HepG2 (cell line): Measurements from ENCODE around the gene SCAF4. TPM values are rescaled to one million over a fixed set of nuclear protein-coding genes. Genes with fewer than 3 reads are reported as not detected.

Experiments
- ASH2L ChIP-seq: fragments of 300-600, 200-600 bp; sonication (generic); IDR thresholded peaks from 2 replicates; pipeline ENCODE4 v1.7.0; 2017; ENCODE audit warnings: low read depth, mild to moderate bottlenecking, moderate library complexity, mixed read lengths, low read length; ENCODE audit not compliant: insufficient read length
- ATF7-NPFF ChIP-seq: sonication (generic); formaldehyde crosslinking; IDR thresholded peaks from 2 replicates; pipeline ENCODE4 v1.8.1; 2023; ENCODE audit warnings: mild to moderate bottlenecking, low read depth, missing genetic modification reagents, moderate library complexity
- BRD4 ChIP-seq: sonication (generic); formaldehyde crosslinking; IDR thresholded peaks from 2 replicates; pipeline ENCODE4 v1.4.0; 2020; ENCODE audit warnings: missing genetic modification reagents
- GABPB1 ChIP-seq: IDR thresholded peaks from 2 replicates; pipeline ENCODE4 v1.6.1; 2016; ENCODE audit warnings: mild to moderate bottlenecking, missing genetic modification reagents, moderate library complexity, missing compliant biosample characterization
- HDAC2 ChIP-seq: sonication (generic); formaldehyde crosslinking; IDR thresholded peaks from 2 replicates; pipeline ENCODE4 v1.4.0; 2020; ENCODE audit warnings: missing genetic modification reagents
- IKZF5 ChIP-seq: IDR thresholded peaks from 2 replicates; pipeline ENCODE4 v1.6.1; 2018; ENCODE audit warnings: missing genetic modification reagents, mild to moderate bottlenecking, missing compliant biosample characterization
- NFIC ChIP-seq: IDR thresholded peaks from 2 replicates; pipeline ENCODE4 v1.6.1; 2012; ENCODE audit warnings: mild to moderate bottlenecking, low read length, inconsistent platforms
- NR2C2 ChIP-seq: sonication (generic); formaldehyde crosslinking; IDR thresholded peaks from 2 replicates; pipeline ENCODE4 v1.4.0; 2020; ENCODE audit warnings: missing genetic modification reagents, mild to moderate bottlenecking, moderate library complexity, borderline replicate concordance
- POLR2A ChIP-seq, 2 experiments: IDR thresholded peaks; 2 replicates each; pipeline ENCODE4 v1.6.1; 2011; ENCODE audit warnings: low read depth in 2 of 2, low read length in 2 of 2, mild to moderate bottlenecking in 1 of 2, moderate library complexity in 1 of 2; ENCODE audit not compliant: insufficient read depth in 1 of 2
- SALL1 ChIP-seq: sonication (generic); formaldehyde crosslinking; IDR thresholded peaks from 2 replicates; pipeline ENCODE4 v1.8.0; 2022; ENCODE audit warnings: mild to moderate bottlenecking, missing genetic modification reagents
- SP1 ChIP-seq, 2 experiments: fragments of 450-650 bp in 1 of 2; sonication (generic) in 1 of 2; formaldehyde crosslinking in 1 of 2; IDR thresholded peaks; 2 replicates each; pipeline versions ENCODE4 v1.4.0 to v1.6.1; 2016 to 2020; ENCODE audit warnings: missing genetic modification reagents in 1 of 2
- TCF7 ChIP-seq: sonication (generic); IDR thresholded peaks from 2 replicates; pipeline ENCODE4 v1.6.1; 2016; ENCODE audit warnings: antibody characterized with exemption, low read depth
- UBTF ChIP-seq: sonication (generic); formaldehyde crosslinking; IDR thresholded peaks from 2 replicates; pipeline ENCODE4 v1.4.0; 2020; ENCODE audit warnings: mild to moderate bottlenecking, missing genetic modification reagents
- XBP1 ChIP-seq: sonication (generic); formaldehyde crosslinking; IDR thresholded peaks from 2 replicates; pipeline ENCODE4 v1.5.0; 2020; ENCODE audit warnings: missing genetic modification reagents
- ZBTB38 ChIP-seq: sonication (generic); formaldehyde crosslinking; IDR thresholded peaks from 2 replicates; pipeline ENCODE4 v1.5.1; 2020; ENCODE audit warnings: mild to moderate bottlenecking, missing genetic modification reagents
- ZKSCAN1 ChIP-seq: fragments of 150-350 bp; IDR thresholded peaks from 2 replicates; pipeline ENCODE4 v1.6.1; 2014; ENCODE audit warnings: low read length
- ZNF160 ChIP-seq: sonication (generic); formaldehyde crosslinking; IDR thresholded peaks from 2 replicates; pipeline ENCODE4 v1.8.0; 2022; ENCODE audit warnings: mild to moderate bottlenecking, inconsistent platforms, missing genetic modification reagents
- ZNF317 ChIP-seq: sonication (generic); formaldehyde crosslinking; IDR thresholded peaks from 2 replicates; pipeline ENCODE4 v1.5.0; 2020; ENCODE audit warnings: mild to moderate bottlenecking, missing genetic modification reagents
- ZNF672 ChIP-seq: sonication (generic); formaldehyde crosslinking; IDR thresholded peaks from 2 replicates; pipeline ENCODE4 v1.8.1; 2022; ENCODE audit warnings: missing genetic modification reagents
- ZNF687 ChIP-seq: sonication (generic); formaldehyde crosslinking; IDR thresholded peaks from 2 replicates; pipeline ENCODE4 v1.5.1; 2020; ENCODE audit warnings: mild to moderate bottlenecking, missing genetic modification reagents, moderate library complexity
- ZNF761 ChIP-seq: sonication (generic); formaldehyde crosslinking; conservative IDR thresholded peaks from 2 replicates; pipeline ENCODE4 v1.4.0; 2020; ENCODE audit warnings: mild to moderate bottlenecking, missing genetic modification reagents
- polyA plus RNA-seq, 8 experiments: library from polyadenylated mRNA; depleted of rRNA in 3 of 8; stranded (reverse) in 7 of 8; unstranded in 1 of 8; fragments of >200 nt; fragmentation: Illumina TruSeq in 4 of 8; extraction: Trizol in 4 of 8; gene quantifications; 2 replicates each; pipeline versions ENCODE4 v1.2.1 to v1.2.3, GENCODE V29; 2011 to 2016; ENCODE audit warnings: low read depth in 4 of 8, missing spikeins in 1 of 8, mixed read lengths in 1 of 8; ENCODE audit not compliant: insufficient read depth in 1 of 8
- total RNA-seq, 5 experiments: library from RNA; depleted of rRNA; stranded (reverse); fragments of >200 nt; fragmentation: Illumina TruSeq; extraction: Trizol; gene quantifications; 2 replicates each; pipeline ENCODE4 v1.2.3, GENCODE V29; 2016; ENCODE audit warnings: low read depth in 1 of 5

SCAF4 gene
- total and polyA plus RNA-seq, 2 of the 13 experiments (the other 11 are each of a cell fraction or from before 2014, with no cell fraction given): 9.1 to 11.5 TPM

GRCh38 chr21:31732597-31733550 is 956 bp upstream of the SCAF4 start (continued):
- TF ChIP-seq HDAC2 (CRISPR knock-in tag): no peak; the same call in 1 of the 2 replicates
- TF ChIP-seq SALL1 (CRISPR knock-in tag): 0 out of 2 replicates have a peak, but pooled peaks have one; percentile 6
- no peak for TF ChIP-seq BRD4
- TF ChIP-seq UBTF: peak; percentile 7; the same call in 1 of the 2 replicates
- TF ChIP-seq ATF7-NPFF (CRISPR knock-in tag): no peak
- TF ChIP-seq SP1 (IDR thresholded peaks at IDR 0.05): no peak
- no peak for TF ChIP-seq SP1 (CRISPR knock-in tag; IDR thresholded peaks at IDR 0.05)
- TF ChIP-seq IKZF5 (CRISPR knock-in tag): 0 out of 2 replicates have a peak, but pooled peaks have one; percentile 9
- no peak for TF ChIP-seq NFIC
- TF ChIP-seq ZNF687 (CRISPR knock-in tag): peak; percentile 45
- TF ChIP-seq POLR2A (IDR thresholded peaks at IDR 0.05; ENCODE audit: insufficient read depth in 1 of 2, low read depth in 2 of 2, low read length in 2 of 2): no peak
- TF ChIP-seq ZNF160: no peak
- 0 out of 2 replicates have a peak, but pooled peaks have one; percentile 13 for TF ChIP-seq ZKSCAN1
- no peak for TF ChIP-seq ZNF761 (CRISPR knock-in tag)
- TF ChIP-seq ZNF672 (CRISPR knock-in tag): 0 out of 2 replicates have a peak, but pooled peaks have one; percentile 23
- no peak for TF ChIP-seq XBP1 (CRISPR knock-in tag)
- no peak for TF ChIP-seq ZBTB38
- TF ChIP-seq NR2C2 (CRISPR knock-in tag): 0 out of 2 replicates have a peak, but pooled peaks have one; percentile 14
- TF ChIP-seq TCF7: no peak
- TF ChIP-seq GABPB1 (CRISPR knock-in tag): no peak; the same call in 1 of the 2 replicates
- TF ChIP-seq ZNF317 (CRISPR knock-in tag): no peak
- peak; percentile 5 for TF ChIP-seq ASH2L
